Osteoblast (primary cell): ENCODE data around the gene PRR5. TPM values are rescaled to one million over a fixed set of nuclear protein-coding genes. Genes with fewer than 3 reads are reported as not detected.

Experiments
- DNase-seq: peaks from one replicate; pipeline ENCODE4 v3.0.0; 2011; ENCODE audit warnings: low spot score, mixed read lengths; ENCODE audit not compliant: insufficient read length; ENCODE audit errors: missing footprints
- H2AFZ ChIP-seq: 2 replicates; pipeline ENCODE4 v1.6.0; 2011; ENCODE audit warnings: mild to moderate bottlenecking, low read length
- H3K27ac ChIP-seq: 2 replicates; pipeline ENCODE4 v1.5.1; 2011; ENCODE audit warnings: mild to moderate bottlenecking, low read depth, low read length, moderate library complexity
- H3K27me3 ChIP-seq: 2 replicates; pipeline ENCODE4 v1.6.0; 2012; ENCODE audit warnings: mild to moderate bottlenecking, control low read depth, inconsistent platforms, low read length, moderate library complexity; ENCODE audit not compliant: insufficient read depth
- H3K36me3 ChIP-seq: 2 replicates; pipeline ENCODE4 v1.5.1; 2011; ENCODE audit warnings: mild to moderate bottlenecking, low read length, control low read depth, moderate library complexity; ENCODE audit not compliant: insufficient read depth
- H3K4me1 ChIP-seq: 2 replicates; pipeline ENCODE4 v1.5.1; 2011; ENCODE audit warnings: mild to moderate bottlenecking, low read length, control low read depth, moderate library complexity; ENCODE audit not compliant: insufficient read depth
- H3K4me2 ChIP-seq: 2 replicates; pipeline ENCODE4 v1.6.0; 2011; ENCODE audit warnings: mild to moderate bottlenecking, low read length; ENCODE audit not compliant: insufficient read depth
- H3K4me3 ChIP-seq: fragments of 200-600 bp; sonication (generic); 3 replicates; pipeline ENCODE4 v1.5.1; 2012; ENCODE audit warnings: mild to moderate bottlenecking, low read length, inconsistent platforms; ENCODE audit not compliant: insufficient read depth
- H3K79me2 ChIP-seq: 2 replicates; pipeline ENCODE4 v1.6.0; 2012; ENCODE audit warnings: mild to moderate bottlenecking, low read length, control low read depth, inconsistent platforms; ENCODE audit not compliant: insufficient read depth
- H3K9me3 ChIP-seq: 2 replicates; pipeline ENCODE4 v1.5.1; 2011; ENCODE audit warnings: low read depth, low read length, control low read depth
- H4K20me1 ChIP-seq: 2 replicates; pipeline ENCODE4 v1.6.0; 2012; ENCODE audit warnings: mild to moderate bottlenecking, low read length, control low read depth; ENCODE audit not compliant: insufficient read depth
- total RNA-seq: library from RNA; depleted of rRNA; stranded (reverse); fragments of >200 nt; gene quantifications from 2 replicates; pipeline ENCODE4 v1.2.3, GENCODE V29; 2012
- TF ChIP-seq, protein P1 (sequence below): IDR thresholded peaks from 2 replicates; pipeline ENCODE4 v1.5.1; 2011; ENCODE audit warnings: mild to moderate bottlenecking, low read depth, low read length, moderate library complexity; ENCODE audit errors: extremely low read depth

The PRR5 gene
- total RNA-seq, 1 donor, result 14.8 TPM

DNA sequence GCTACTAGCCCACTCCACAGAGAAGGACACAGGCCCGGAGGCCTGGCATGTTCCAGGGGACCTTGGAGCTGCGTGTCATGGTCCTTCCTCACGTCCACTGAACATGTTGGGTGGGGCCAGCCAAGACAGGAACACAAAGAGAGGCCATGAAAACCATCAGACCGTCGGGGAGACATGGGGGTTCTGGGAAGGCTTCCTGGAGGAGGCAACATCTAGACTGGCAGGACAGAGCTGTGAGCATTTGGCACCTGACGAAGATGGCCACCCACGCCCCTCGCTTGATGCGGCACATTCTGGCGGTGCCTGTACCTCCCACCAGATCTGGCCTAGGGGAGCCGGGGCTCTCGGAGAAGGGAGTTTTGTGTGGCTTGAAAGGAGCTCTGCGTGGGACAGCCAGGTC lies 25.7 kb downstream of the PRR5 start:
- H3K27ac ChIP-seq, result no peak overlapping the region
- H3K4me2 ChIP-seq, result no peak overlapping the region
- no peaks in the 10 kb centered on the region for H3K36me3 ChIP-seq
- H3K9me3 ChIP-seq, result no peaks in the 10 kb centered on the region
- no peak overlapping the region for H2AFZ ChIP-seq
- no peaks in the 10 kb centered on the region for H3K27me3 ChIP-seq
- peak; percentile 46 for DNase-seq
- peaks cover 11% of the 10 kb centered on the region for H3K4me1 ChIP-seq
- peaks cover 8% of the 10 kb centered on the region for H4K20me1 ChIP-seq
- no peaks in the 10 kb centered on the region for H3K79me2 ChIP-seq
- TF ChIP-seq, protein P1, sequence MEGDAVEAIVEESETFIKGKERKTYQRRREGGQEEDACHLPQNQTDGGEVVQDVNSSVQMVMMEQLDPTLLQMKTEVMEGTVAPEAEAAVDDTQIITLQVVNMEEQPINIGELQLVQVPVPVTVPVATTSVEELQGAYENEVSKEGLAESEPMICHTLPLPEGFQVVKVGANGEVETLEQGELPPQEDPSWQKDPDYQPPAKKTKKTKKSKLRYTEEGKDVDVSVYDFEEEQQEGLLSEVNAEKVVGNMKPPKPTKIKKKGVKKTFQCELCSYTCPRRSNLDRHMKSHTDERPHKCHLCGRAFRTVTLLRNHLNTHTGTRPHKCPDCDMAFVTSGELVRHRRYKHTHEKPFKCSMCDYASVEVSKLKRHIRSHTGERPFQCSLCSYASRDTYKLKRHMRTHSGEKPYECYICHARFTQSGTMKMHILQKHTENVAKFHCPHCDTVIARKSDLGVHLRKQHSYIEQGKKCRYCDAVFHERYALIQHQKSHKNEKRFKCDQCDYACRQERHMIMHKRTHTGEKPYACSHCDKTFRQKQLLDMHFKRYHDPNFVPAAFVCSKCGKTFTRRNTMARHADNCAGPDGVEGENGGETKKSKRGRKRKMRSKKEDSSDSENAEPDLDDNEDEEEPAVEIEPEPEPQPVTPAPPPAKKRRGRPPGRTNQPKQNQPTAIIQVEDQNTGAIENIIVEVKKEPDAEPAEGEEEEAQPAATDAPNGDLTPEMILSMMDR, result no peak
- H3K4me3 ChIP-seq, result no peak overlapping the region

DNA sequence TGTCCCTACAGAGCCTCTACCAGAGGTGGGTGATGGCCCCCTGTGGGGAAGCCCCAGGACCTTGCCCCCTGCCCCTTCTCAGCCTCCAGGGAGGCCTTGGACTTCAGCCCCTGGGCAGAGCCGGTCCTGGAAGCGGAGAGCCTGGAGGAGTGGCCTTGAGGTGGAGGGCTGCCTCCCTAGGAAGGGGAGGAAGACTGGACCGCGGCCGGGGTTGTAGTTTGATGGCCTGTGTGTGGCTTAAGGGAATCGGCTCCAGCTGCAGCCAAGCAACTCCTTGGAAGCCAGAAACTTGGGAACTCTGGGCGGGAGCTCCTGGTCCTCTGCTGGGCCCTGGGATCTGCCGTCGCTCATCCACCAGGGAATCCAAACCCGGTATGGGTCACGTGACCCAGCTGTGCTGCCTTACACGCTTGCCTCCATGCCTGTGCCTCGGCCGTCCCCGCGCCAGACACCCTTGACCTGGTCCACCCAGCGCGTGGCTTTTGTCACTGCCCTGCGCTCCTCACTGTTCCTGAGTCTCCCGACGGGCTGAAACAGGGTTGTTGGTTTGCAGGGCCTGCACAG lies 26.8 kb downstream of the PRR5 start:
- DNase-seq, result peak; percentile 72
- H3K4me2 ChIP-seq, result no peak overlapping the region
- peaks cover 8% of the 10 kb centered on the region for H4K20me1 ChIP-seq

DNA sequence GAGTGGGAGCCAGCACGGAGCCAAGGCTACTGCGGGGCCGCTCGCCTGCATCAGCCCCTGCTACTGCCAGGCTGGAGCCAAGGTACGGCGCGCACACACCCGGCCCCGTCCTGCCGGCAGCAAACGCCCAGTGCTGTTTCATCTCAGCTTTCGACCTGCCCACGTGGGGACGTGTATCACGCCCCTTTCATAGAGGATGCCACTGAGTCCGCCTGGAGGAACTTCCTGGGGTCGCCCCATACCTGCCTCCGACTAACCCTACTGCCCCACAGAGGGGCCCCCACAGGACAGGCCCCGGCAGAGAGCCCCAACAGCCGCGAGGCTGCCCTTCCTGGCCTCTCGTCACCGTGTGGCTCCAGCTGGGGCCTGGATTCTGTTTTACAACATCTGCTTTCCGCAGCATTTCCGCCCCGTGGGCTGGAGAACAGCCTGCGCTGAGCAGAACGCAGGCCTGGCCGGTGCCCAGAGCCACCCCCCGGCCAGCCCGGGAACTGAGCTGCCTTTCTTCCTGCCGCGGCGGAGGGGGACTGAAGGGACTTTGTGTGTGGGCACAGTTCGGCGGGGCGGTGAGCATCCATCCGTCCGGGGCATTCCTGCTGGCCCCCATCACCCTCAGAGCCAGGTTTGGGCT lies 27.5 kb downstream of the PRR5 start:
- H3K36me3 ChIP-seq, result no peaks in the 10 kb centered on the region
- no peaks in the 10 kb centered on the region for H3K79me2 ChIP-seq
- peaks cover 8% of the 10 kb centered on the region for H4K20me1 ChIP-seq
- H3K4me2 ChIP-seq, result peak overlapping the region; percentile 43
- H3K27me3 ChIP-seq, result no peaks in the 10 kb centered on the region
- H3K9me3 ChIP-seq, result no peaks in the 10 kb centered on the region
- no peak overlapping the region for H3K4me3 ChIP-seq
- peak overlapping the region; percentile 17 for H3K27ac ChIP-seq
- H3K4me1 ChIP-seq, result peaks cover 11% of the 10 kb centered on the region
- peak overlapping the region; percentile 47 for H2AFZ ChIP-seq
- DNase-seq, result peak; percentile 93
- TF ChIP-seq, protein P1, result peak; percentile 33

More for the DNA sequence above, 26.8 kb downstream of the PRR5 start:
- H3K27ac ChIP-seq, result no peak overlapping the region
- no peak overlapping the region for H3K4me3 ChIP-seq
- TF ChIP-seq, protein P1, result no peak
- no peaks in the 10 kb centered on the region for H3K79me2 ChIP-seq
- H3K27me3 ChIP-seq, result no peaks in the 10 kb centered on the region
- no peaks in the 10 kb centered on the region for H3K36me3 ChIP-seq
- H3K4me1 ChIP-seq, result peaks cover 11% of the 10 kb centered on the region
- H3K9me3 ChIP-seq, result no peaks in the 10 kb centered on the region
- no peak overlapping the region for H2AFZ ChIP-seq

DNA sequence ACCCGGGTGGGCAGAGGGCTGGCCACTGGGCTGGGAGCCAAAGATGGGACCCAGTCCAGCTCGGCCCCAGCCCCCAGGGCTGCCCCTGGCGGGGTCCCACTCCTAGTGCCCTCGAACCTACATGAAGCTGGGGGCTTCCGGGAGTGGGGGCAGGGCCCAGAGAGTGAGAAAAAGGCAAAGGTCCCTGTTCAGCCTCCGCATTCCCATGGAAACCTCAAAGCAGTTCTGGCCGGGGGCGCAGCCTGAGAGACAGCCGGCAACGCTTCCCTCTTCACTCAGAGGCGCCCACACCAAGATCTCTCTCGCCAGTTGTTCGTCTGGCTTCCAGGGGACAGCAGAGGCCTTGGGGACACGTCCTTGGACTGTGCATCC lies 28.0 kb downstream of the PRR5 start:
- Histone ChIP-seq H3K27me3 (no peaks in the 10 kb centered on the region), H3K36me3 (no peaks in the 10 kb centered on the region), H3K9me3 (no peaks in the 10 kb centered on the region), H2AFZ (peak overlapping the region; percentile 6), H3K4me2 (peak overlapping the region; percentile 43), H4K20me1 (peaks cover 8% of the 10 kb centered on the region), H3K27ac (no peak overlapping the region), H3K4me1 (peaks cover 11% of the 10 kb centered on the region), H3K79me2 (no peaks in the 10 kb centered on the region), H3K4me3 (no peak overlapping the region)
- TF ChIP-seq, protein P1, result no peak
- DNase-seq, result peak; percentile 84
